ENCODE data around the gene PLCH1. TPM values are rescaled to one million over a fixed set of nuclear protein-coding genes. Genes with fewer than 3 reads are reported as not detected.

The PLCH1 gene
- total and polyA plus RNA-seq, 10 of the 15 experiments (the other 5 are each of a cell fraction or from before 2014, with no cell fraction given): 0.03 to 0.22 (median 0.04) TPM; not detected in 5

DNA sequence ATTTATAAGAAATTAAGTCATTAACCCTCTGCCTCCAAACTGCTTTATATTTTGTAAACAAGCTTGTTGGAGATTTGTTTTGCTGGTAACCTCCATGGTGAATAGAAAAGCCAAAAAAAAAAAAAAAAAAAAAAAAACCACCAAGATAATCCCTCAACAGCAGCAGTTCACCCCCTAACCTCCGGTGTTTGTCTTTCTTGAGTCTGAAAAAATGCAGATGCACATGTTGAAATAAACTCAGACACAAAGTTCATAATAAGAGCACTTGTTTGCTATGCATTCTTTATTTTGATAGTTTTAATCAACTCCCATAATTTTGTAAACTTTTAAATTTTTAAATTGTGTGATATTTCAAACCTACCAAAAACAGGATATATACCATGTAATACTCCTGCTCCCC lies 1.8 kb upstream of the PLCH1 start:
- RAD21 ChIA-PET (ENCODE audit: unreplicated experiment): no interaction called here
- intact Hi-C loops (cut with micrococcal nuclease; ENCODE audit: unreplicated experiment) (no loop called here), in situ Hi-C loops (cut with MboI) (no loop called here)
- TF ChIP-seq, protein P1, sequence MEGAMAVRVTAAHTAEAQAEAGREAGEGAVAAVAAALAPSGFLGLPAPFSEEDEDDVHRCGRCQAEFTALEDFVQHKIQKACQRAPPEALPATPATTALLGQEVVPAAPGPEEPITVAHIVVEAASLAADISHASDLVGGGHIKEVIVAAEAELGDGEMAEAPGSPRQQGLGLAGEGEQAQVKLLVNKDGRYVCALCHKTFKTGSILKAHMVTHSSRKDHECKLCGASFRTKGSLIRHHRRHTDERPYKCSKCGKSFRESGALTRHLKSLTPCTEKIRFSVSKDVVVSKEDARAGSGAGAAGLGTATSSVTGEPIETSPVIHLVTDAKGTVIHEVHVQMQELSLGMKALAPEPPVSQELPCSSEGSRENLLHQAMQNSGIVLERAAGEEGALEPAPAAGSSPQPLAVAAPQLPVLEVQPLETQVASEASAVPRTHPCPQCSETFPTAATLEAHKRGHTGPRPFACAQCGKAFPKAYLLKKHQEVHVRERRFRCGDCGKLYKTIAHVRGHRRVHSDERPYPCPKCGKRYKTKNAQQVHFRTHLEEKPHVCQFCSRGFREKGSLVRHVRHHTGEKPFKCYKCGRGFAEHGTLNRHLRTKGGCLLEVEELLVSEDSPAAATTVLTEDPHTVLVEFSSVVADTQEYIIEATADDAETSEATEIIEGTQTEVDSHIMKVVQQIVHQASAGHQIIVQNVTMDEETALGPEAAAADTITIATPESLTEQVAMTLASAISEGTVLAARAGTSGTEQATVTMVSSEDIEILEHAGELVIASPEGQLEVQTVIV (IDR thresholded peaks at IDR 0.05; ENCODE audit: borderline replicate concordance, partially characterized antibody): no peak
- TF ChIP-seq, protein P2, sequence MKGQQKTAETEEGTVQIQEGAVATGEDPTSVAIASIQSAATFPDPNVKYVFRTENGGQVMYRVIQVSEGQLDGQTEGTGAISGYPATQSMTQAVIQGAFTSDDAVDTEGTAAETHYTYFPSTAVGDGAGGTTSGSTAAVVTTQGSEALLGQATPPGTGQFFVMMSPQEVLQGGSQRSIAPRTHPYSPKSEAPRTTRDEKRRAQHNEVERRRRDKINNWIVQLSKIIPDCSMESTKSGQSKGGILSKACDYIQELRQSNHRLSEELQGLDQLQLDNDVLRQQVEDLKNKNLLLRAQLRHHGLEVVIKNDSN (IDR thresholded peaks at IDR 0.05; ENCODE audit: borderline replicate concordance, extremely low read length, insufficient read depth, low read depth, low read length): no peak
- no peak for TF ChIP-seq CREM (IDR thresholded peaks at IDR 0.05; ENCODE audit: low read depth)
- no peak for TF ChIP-seq SPI1 (IDR thresholded peaks at IDR 0.05; ENCODE audit: borderline replicate concordance, insufficient read depth, low read depth, low read length)
- TF ChIP-seq SRF (IDR thresholded peaks at IDR 0.05; ENCODE audit: low read depth in 2 of 2, low read length in 2 of 2): no peak
- TF ChIP-seq, protein P3, sequence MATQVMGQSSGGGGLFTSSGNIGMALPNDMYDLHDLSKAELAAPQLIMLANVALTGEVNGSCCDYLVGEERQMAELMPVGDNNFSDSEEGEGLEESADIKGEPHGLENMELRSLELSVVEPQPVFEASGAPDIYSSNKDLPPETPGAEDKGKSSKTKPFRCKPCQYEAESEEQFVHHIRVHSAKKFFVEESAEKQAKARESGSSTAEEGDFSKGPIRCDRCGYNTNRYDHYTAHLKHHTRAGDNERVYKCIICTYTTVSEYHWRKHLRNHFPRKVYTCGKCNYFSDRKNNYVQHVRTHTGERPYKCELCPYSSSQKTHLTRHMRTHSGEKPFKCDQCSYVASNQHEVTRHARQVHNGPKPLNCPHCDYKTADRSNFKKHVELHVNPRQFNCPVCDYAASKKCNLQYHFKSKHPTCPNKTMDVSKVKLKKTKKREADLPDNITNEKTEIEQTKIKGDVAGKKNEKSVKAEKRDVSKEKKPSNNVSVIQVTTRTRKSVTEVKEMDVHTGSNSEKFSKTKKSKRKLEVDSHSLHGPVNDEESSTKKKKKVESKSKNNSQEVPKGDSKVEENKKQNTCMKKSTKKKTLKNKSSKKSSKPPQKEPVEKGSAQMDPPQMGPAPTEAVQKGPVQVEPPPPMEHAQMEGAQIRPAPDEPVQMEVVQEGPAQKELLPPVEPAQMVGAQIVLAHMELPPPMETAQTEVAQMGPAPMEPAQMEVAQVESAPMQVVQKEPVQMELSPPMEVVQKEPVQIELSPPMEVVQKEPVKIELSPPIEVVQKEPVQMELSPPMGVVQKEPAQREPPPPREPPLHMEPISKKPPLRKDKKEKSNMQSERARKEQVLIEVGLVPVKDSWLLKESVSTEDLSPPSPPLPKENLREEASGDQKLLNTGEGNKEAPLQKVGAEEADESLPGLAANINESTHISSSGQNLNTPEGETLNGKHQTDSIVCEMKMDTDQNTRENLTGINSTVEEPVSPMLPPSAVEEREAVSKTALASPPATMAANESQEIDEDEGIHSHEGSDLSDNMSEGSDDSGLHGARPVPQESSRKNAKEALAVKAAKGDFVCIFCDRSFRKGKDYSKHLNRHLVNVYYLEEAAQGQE (IDR thresholded peaks at IDR 0.05; ENCODE audit: low read depth, low read length): no peak
- no peak for TF ChIP-seq CHD2 (IDR thresholded peaks at IDR 0.05; ENCODE audit: borderline replicate concordance, low read depth, low read length)
- TF ChIP-seq, protein P4, sequence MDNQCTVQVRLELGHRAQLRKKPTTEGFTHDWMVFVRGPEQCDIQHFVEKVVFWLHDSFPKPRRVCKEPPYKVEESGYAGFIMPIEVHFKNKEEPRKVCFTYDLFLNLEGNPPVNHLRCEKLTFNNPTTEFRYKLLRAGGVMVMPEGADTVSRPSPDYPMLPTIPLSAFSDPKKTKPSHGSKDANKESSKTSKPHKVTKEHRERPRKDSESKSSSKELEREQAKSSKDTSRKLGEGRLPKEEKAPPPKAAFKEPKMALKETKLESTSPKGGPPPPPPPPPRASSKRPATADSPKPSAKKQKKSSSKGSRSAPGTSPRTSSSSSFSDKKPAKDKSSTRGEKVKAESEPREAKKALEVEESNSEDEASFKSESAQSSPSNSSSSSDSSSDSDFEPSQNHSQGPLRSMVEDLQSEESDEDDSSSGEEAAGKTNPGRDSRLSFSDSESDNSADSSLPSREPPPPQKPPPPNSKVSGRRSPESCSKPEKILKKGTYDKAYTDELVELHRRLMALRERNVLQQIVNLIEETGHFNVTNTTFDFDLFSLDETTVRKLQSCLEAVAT (IDR thresholded peaks at IDR 0.05): no peak
- TF ChIP-seq SP1 (IDR thresholded peaks at IDR 0.05; ENCODE audit: low read depth, low read length): no peak
- TF ChIP-seq TAF1 (IDR thresholded peaks at IDR 0.05; ENCODE audit: borderline replicate concordance, low read depth, low read length): no peak
- no peak for TF ChIP-seq HCFC1 (IDR thresholded peaks at IDR 0.05; ENCODE audit: low read length)
- TF ChIP-seq ZNF24 (IDR thresholded peaks at IDR 0.05): no peak
- peaks cover 10 to 19% of the 10 kb centered on the region in 2 experiments for H3K27me3 ChIP-seq (replicated peaks in 1 of 2; ENCODE audit: control insufficient read depth in 2 of 2, insufficient read depth in 2 of 2, low read length in 1 of 2)
- no TSS peak for BruUV-seq (replicated peaks)
- CTCF ChIA-PET: no interaction called here
- no peak overlapping the region for H3K27ac ChIP-seq (ENCODE audit: control insufficient read depth, insufficient read depth)
- H3K79me2 ChIP-seq (ENCODE audit: control insufficient read depth, insufficient read depth, low read length): no peaks in the 10 kb centered on the region
- SMC1A ChIA-PET (ENCODE audit: uncharacterized antibody, unreplicated experiment): no interaction called here
- H2AFZ ChIP-seq (ENCODE audit: control insufficient read depth, low read depth, low read length): no peak overlapping the region
- no peaks in the 10 kb centered on the region for H3K4me1 ChIP-seq (ENCODE audit: control insufficient read depth, insufficient read depth, low read length)
- H4K20me1 ChIP-seq (ENCODE audit: control insufficient read depth, insufficient read depth): no peaks in the 10 kb centered on the region
- no peak overlapping the region for H3K4me3 ChIP-seq
- ATAC-seq (no peak), DNase-seq (ENCODE audit: low read depth, low spot score) (no peak), FAIRE-seq (no peak)
- H3K9ac ChIP-seq (ENCODE audit: control insufficient read depth, insufficient read depth, low read length): no peak overlapping the region
- POLR2A ChIA-PET: interaction anchor here (0.6 kb wide), 1 partner anchor 14 kb away, joined by 3 read pairs; no protein-coding TSS in a partner anchor
- H3K4me2 ChIP-seq (ENCODE audit: control insufficient read depth, insufficient read depth): no peak overlapping the region
- 86% methylated on average over 1 of the region's 1 CpG for WGBS (ENCODE audit: insufficient coverage, insufficient replicate concordance, low lambda C conversion rate, missing lambda C conversion rate)
- no peaks in the 10 kb centered on the region for H3K9me3 ChIP-seq (replicated peaks; ENCODE audit: control insufficient read depth, insufficient read depth, low read length)
- no peaks in the 10 kb centered on the region for H3K36me3 ChIP-seq (ENCODE audit: control insufficient read depth in 2 of 2, insufficient read depth in 2 of 2, low read length in 1 of 2)
